Pulmonary artery endothelial cell (primary cell): Measurements from ENCODE around the gene EXOC3L4. TPM values are rescaled to one million over a fixed set of nuclear protein-coding genes. Genes with fewer than 3 reads are reported as not detected.
A peak's percentile ranks its signal among the peaks of the same experiment; 100 is the strongest.

ENCODE experiments used
- DNase-seq: peaks from one replicate; pipeline ENCODE4 v3.0.0-alpha.2; 2011; ENCODE audit warnings: low read depth, low spot score
- total RNA-seq: library from RNA; depleted of rRNA; stranded (reverse); fragments of >200 nt; gene quantifications from 2 replicates; pipeline ENCODE4 v1.2.3, GENCODE V29; 2014

EXOC3L4 gene
- total RNA-seq, 1 donor from 2014 or later = not detected

GRCh38 chr14:103132381-103133209 is 38.1 kb downstream of the EXOC3L4 start:
- no peak for DNase-seq

DNA sequence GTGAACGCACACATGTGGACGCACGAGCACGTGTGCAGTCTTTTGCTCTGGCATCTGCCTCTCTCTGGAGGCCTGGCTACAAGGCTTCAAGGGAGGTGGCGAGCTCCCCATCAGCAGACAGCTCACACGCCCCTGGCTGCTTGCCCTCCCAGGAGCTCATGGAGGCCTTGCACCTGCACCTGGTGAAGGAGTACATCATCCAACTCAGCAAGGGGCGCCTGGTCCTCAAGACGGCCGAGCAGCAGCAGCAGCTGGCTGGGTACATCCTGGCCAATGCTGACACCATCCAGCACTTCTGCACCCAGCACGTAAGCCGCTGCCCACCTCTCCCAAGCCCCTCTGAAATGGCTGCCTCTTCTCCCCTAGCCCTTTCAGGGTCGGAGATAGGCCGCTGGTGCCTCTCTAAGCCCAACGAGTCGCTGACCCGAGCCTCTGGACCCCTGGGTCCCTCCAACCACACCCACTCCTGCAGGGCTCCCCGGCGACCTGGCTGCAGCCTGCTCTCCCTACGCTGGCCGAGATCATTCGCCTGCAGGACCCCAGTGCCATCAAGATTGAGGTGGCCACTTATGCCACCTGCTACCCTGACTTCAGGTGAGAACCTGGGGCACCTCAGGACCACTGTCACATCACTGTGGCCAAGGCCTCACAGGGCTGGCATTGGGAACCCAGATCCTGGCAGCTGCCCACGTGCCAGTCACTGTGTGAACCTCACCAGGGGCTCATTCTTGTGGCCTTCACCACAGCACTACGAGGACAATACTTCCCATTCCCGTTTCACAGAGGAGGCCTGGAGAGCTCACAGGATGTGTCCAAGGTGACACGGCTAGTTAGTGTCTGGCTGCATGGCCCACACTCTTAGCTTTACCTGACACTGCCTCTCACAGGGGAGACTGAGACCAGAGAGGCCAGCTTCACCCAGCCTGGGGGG is 39.0 kb downstream of the EXOC3L4 start:
- DNase-seq = no peak

- no peak for DNase-seq
Measured at GRCh38 chr14:103134405-103134804, 39.9 kb downstream of the EXOC3L4 start.

GRCh38 chr14:103134919-103135318 is 40.4 kb downstream of the EXOC3L4 start:
- DNase-seq = no peak

GRCh38 chr14:103135333-103136260 is 41.1 kb downstream of the EXOC3L4 start:
- DNase-seq = no peak

GRCh38 chr14:103136388-103137271 is 42.1 kb downstream of the EXOC3L4 start:
- no peak for DNase-seq

- no peak for DNase-seq
Measured at GRCh38 chr14:103137689-103138300, 43.3 kb downstream of the EXOC3L4 start.

DNA sequence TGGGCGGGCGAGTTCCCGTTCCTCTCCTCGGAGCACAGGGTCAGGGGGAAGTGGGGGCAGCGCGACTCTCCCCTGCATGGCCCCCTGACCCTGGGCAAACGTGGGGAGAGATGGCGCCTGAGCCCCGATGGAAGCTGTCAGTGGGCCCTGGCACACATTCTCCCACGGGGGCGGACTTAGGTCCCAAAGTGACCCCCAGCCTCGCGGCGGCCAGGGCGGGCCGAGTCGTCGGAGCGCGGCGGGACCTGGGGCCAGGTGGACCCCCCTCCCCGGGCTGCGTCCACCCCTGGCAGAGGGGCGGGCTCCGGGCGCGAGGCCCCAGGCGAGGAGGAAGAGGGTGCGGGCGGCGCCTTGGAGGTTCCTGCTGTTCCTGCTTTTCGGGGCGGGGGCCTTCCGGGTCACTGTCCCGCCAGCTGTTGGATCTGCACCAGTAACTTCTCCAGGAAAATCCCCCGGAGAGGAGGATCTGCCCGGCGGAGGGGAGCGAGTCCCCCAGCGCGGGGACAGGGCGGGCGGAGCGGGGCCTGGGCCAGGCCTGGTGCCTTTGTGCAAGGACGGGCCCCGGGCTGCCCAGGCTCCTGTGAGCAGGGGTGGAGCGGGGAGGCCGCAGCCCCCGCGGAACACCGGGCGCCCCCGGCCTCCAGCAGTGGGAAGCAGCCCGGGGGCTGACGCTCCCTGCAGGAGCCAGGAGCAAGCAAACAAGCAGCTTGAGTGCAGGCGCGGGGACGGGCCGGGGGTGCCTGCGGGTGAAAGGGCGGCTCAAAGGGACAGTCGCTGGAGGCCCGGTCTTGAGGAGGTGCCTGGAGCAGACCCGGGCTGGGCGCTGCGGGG is 44.0 kb downstream of the EXOC3L4 start:
- no peak for DNase-seq

DNA sequence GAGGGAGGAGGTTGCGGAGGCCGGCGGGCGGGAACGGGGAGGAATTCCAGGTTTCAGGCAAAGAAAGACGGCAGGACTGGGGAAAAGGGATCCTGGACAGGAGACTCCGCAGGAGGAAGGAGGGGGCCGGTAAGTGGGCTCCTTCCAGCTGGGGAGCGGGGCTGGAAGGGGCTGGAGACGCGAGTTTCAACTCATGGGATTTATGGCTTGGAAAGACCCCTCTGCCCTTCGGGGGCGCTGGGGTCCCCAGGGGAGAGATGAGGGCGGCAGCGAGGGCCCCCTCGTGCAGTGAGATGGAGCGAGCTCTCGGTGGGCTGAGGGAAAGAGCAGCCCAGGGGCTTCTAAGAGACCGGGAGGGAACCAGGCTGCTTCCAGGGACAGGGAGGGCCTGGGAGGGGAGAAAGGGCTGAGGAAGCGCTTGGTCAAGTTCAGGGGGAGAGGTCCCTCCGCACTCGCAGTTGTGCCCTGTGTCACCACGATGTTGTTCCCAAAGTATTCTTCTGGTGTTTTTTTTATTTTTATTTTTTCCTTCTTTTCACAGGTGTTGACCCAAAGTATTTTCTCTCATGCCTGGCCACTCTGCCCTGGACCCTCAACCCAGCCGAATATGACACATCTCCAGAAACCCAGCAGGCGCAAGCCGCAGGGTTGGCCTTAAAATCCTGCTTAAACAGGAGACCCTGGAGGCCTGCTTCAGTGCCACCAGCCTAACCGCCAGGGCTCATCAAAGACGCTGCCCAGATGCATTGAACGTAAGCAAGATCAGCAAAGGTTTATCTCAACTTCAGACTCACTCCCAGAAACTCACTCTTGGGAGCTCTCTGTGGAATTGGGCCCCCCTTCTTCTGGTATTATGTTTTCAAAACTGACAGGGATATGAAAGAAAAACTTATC is 44.9 kb downstream of the EXOC3L4 start:
- no peak for DNase-seq

GRCh38 chr14:103140316-103141109 is 46.0 kb downstream of the EXOC3L4 start:
- no peak for DNase-seq

GRCh38 chr14:103141117-103141796 is 46.7 kb downstream of the EXOC3L4 start:
- DNase-seq = peak; percentile 15

DNA sequence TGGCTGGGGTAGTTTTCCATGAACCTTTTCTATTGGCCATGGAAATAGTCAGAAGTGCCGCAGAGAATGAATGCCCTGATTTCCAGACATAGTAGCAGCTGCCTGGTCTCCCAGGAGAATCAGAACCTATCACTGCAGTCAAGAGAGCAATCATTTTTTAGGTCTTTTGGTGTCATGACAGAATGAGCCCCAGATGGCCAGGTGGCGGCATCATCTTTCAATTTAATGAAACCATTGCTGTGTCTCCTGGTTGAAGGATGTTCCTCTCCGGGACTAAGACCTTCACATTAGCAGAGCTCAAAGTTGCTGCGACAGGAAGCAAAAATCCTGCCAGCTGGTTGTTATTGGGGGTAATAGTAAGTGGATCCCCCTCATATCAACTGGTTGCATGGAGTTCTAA is 47.5 kb downstream of the EXOC3L4 start:
- no peak for DNase-seq

GRCh38 chr14:103142721-103143302 is 48.3 kb downstream of the EXOC3L4 start:
- no peak for DNase-seq

DNA sequence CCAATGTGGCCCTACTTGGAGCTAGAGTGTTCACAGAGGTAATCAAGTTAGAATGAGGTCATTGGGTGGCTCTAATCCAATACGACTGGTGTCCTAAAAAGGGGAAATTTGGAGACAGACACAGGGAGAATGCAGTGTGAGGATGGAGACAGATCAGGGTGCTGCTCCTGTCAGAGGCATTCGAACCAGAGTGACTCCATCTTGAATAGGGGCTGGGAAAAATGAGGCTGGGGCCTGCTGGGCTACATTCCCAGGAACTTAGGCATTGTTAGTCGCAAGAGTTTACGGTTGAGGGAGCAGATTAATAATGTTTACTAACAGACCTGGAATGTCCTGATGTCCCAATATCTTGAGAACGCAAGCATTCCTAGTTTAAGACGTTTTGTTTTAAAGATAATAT is 49.0 kb downstream of the EXOC3L4 start:
- no peak for DNase-seq

DNA sequence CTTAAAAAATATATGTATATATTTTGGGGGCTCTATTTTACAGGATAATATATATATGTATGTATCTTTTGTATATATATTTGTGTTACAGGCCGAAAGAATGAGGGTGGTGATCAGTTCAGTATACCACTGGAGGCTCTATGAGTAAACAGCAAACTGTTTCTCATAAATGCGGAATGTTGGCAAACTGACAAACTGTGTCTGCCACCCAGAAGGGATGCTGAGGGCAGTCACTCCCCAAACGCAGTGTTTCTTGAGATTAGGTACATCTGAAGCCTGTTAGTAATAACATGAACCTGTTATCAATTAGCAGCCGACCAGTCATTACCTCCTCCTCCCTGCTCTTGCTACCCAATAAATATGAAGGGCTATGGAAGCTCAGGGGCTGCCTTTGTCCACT is 49.6 kb downstream of the EXOC3L4 start:
- DNase-seq = no peak

DNA sequence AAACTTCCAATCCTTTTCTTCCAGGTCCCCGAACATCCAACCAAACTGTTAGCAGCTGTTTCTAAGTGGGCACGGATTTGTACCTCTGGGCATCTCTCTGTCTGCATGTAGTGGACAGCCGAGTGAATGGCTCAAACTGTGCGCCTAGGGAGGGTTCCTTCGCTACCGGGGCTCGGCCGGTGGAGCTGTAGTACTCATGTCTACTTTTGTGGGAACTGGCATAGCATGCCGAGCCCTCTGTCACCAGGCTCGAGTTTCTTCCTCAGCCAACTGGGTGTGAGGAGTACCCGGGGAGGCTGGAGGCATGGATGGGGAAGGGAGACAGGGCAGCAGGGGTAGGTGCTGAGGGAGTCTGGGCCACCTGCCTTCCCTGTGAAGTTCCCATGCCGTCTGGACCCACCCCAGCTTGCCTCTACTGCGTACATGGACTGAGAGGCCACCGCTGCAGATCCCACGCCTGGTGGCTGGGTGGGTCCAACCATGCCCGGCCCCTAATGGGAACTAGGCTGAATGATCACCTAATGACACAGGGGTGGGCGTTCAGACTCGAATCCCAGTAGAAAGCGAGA is 51.7 kb downstream of the EXOC3L4 start:
- no peak for DNase-seq
